Stomach (tissue), 9 donors: ENCODE measurements around the gene COL6A5. TPM values are rescaled to one million over a fixed set of nuclear protein-coding genes. Genes with fewer than 3 reads are reported as not detected.
"Not testable (repeated sequence)": the region's sequence is repeated elsewhere in the genome, so short reads cannot be mapped to it uniquely, and the experiment has no call there.

ENCODE experiments used
- DNase-seq, 2 donors: peaks; one replicate each; pipeline versions ENCODE4 v3.0.0 to v3.0.0-alpha.2; 2013 to 2019
- H3K27ac ChIP-seq, 5 donors: fragments of 200-600 bp in 4 of 5; sonication (generic) in 4 of 5; one replicate each; pipeline ENCODE4 v1.5.1; 2013 to 2019; ENCODE audit warnings: mild to moderate bottlenecking in 1 of 5, moderate library complexity in 1 of 5
- H3K27me3 ChIP-seq, 3 donors: fragments of 200-600 bp; sonication (generic); one replicate each; pipeline ENCODE4 v1.5.1; 2017 to 2019; ENCODE audit warnings: mixed run types in 1 of 3
- H3K36me3 ChIP-seq, 4 donors: fragments of 200-600 bp; sonication (generic); 1 replicate in 3 of 4; 2 replicates in 1 of 4; pipeline ENCODE4 v1.5.1; 2016 to 2019
- H3K4me1 ChIP-seq, 4 donors: fragments of 200-600 bp; sonication (generic); one replicate each; pipeline ENCODE4 v1.5.1; 2016 to 2019
- H3K4me3 ChIP-seq, 4 donors: fragments of 200-600 bp; sonication (generic) in 3 of 4; one replicate each; pipeline ENCODE4 v1.5.1; 2016 to 2019; ENCODE audit warnings: mild to moderate bottlenecking in 1 of 4
- H3K9me3 ChIP-seq, 4 donors: fragments of 200-600 bp; sonication (generic); one replicate each; pipeline ENCODE4 v1.5.1; 2016 to 2019
- CTCF ChIP-seq, 7 experiments: fragments of 450-650 bp in 4 of 7; fragments of 200-600 bp in 3 of 7; sonication (generic) in 3 of 7; IDR thresholded peaks; one replicate each; pipeline ENCODE4 v1.5.1; 2016 to 2019; ENCODE audit warnings: antibody characterized with exemption in 7 of 7, control low read depth in 2 of 7, mild to moderate bottlenecking in 1 of 7
- EP300 ChIP-seq: sonication (generic); formaldehyde crosslinking; IDR thresholded peaks from one replicate; pipeline ENCODE4 v1.6.1; 2017; ENCODE audit warnings: antibody characterized with exemption
- POLR2A ChIP-seq, 4 donors: fragments of 450-650 bp; IDR thresholded peaks; one replicate each; pipeline ENCODE4 v1.6.1; 2016; ENCODE audit warnings: antibody characterized with exemption in 4 of 4, control low read depth in 2 of 4, mild to moderate bottlenecking in 1 of 4, moderate library complexity in 1 of 4
- POLR2AphosphoS5 ChIP-seq, 3 donors: sonication (generic); formaldehyde crosslinking; IDR thresholded peaks; one replicate each; pipeline ENCODE4 v1.6.1; 2016; ENCODE audit warnings: antibody characterized with exemption in 3 of 3
- WGBS, 5 donors: extraction: QIAGEN DNeasy Blood & Tissue Kit in 3 of 5; methylation state at CpG; one replicate each; pipeline versions ENCODE4 v1.1.5 to v1.1.7; 2013 to 2018; 5-methylcytosine and 5-hydroxymethylcytosine counted together
- intact Hi-C: fragments of 100-400 bp; cut with DNase I; formaldehyde crosslinking; loops from one replicate; pipeline ENCODE4 v1.15.1; 2023; ENCODE audit warnings: low total_unique reads
- polyA plus RNA-seq, 3 donors: library from polyadenylated mRNA; stranded (reverse); fragments of 200-250 nt; gene quantifications; one replicate each; pipeline ENCODE4 v1.2.3, GENCODE V29; 2013
- total RNA-seq, 5 donors: library from RNA; depleted of rRNA; stranded (reverse); fragments of >200 nt; gene quantifications; one replicate each; pipeline versions ENCODE4 v1.1.0 to v1.2.3, GENCODE V29; 2014 to 2016
- donor health status: healthy with polysubstance abuse.
- donor health status: Bipolar disorder and iron deficiency.
- donor health status: healthy.

COL6A5 gene
- total and polyA plus RNA-seq, 8 donors: 0.05 to 3.3 (median 0.59) TPM; not detected in 2

GRCh38 chr3:130429713-130430023, 84.2 kb downstream of the COL6A5 start:
- H3K9me3 ChIP-seq: no peaks in the 10 kb centered on the region
- no peak overlapping the region for H3K27ac ChIP-seq
- 28 to 55% (median 43%) methylated on average over 2 of the region's 2 CpGs for whole genome bisulfite sequencing, 5 donors
- intact Hi-C loops: no loop called here
- no peaks in the 10 kb centered on the region for H3K27me3 ChIP-seq
- no peaks in the 10 kb centered on the region for H3K4me1 ChIP-seq
- no peaks in the 10 kb centered on the region for H3K36me3 ChIP-seq
- TF ChIP-seq EP300 (no peak), CTCF (IDR thresholded peaks at IDR 0.05) (no peak), POLR2AphosphoS5 (IDR thresholded peaks at IDR 0.05) (no peak), POLR2A (IDR thresholded peaks at IDR 0.05) (no peak)
- no peak overlapping the region for H3K4me3 ChIP-seq
- DNase-seq: no peak

GRCh38 chr3:130430266-130430665, 84.8 kb downstream of the COL6A5 start:
- no peak overlapping the region for H3K4me3 ChIP-seq
- no peaks in the 10 kb centered on the region for H3K4me1 ChIP-seq
- intact Hi-C loops: no loop called here
- TF ChIP-seq CTCF (IDR thresholded peaks at IDR 0.05) (no peak), EP300 (no peak)
- H3K9me3 ChIP-seq: no peaks in the 10 kb centered on the region
- H3K27ac ChIP-seq: no peak overlapping the region
- no peaks in the 10 kb centered on the region for H3K27me3 ChIP-seq
- H3K36me3 ChIP-seq: no peaks in the 10 kb centered on the region
- peak in 1 of 2 donors; percentile 13 for DNase-seq

GRCh38 chr3:130432086-130432485, 86.6 kb downstream of the COL6A5 start:
- 76 to 94% (median 86%) methylated on average over 10 of the region's 10 CpGs for WGBS, 5 donors
- H3K4me3 ChIP-seq, intact Hi-C loops, H3K36me3 ChIP-seq, DNase-seq, H3K27me3 ChIP-seq, H3K27ac ChIP-seq, H3K4me1 ChIP-seq, H3K9me3 ChIP-seq: not testable (repeated sequence)

- H3K27ac ChIP-seq: no peak overlapping the region
- H3K9me3 ChIP-seq: no peaks in the 10 kb centered on the region
- intact Hi-C loops: no loop called here
- H3K4me3 ChIP-seq: no peak overlapping the region
- no peaks in the 10 kb centered on the region for H3K27me3 ChIP-seq
- TF ChIP-seq POLR2A (IDR thresholded peaks at IDR 0.05) (no peak), POLR2AphosphoS5 (IDR thresholded peaks at IDR 0.05) (no peak), EP300 (no peak), CTCF (IDR thresholded peaks at IDR 0.05) (no peak)
- WGBS, 5 donors: 50 to 89% (median 81%) methylated on average over 1 of the region's 1 CpG
- H3K36me3 ChIP-seq: no peaks in the 10 kb centered on the region
- DNase-seq: no peak
- H3K4me1 ChIP-seq: no peaks in the 10 kb centered on the region
Observed at GRCh38 chr3:130433306-130433705, 87.8 kb downstream of the COL6A5 start.

- Histone ChIP-seq H3K9me3 (no peaks in the 10 kb centered on the region), H3K4me3 (no peak overlapping the region), H3K27ac (no peak overlapping the region), H3K36me3 (no peaks in the 10 kb centered on the region), H3K4me1 (no peaks in the 10 kb centered on the region), H3K27me3 (no peaks in the 10 kb centered on the region)
- DNase-seq: no peak
- intact Hi-C loops: no loop called here
- WGBS, 5 donors: 5 to 37% (median 21%) methylated on average over 1 of the region's 1 CpG
- TF ChIP-seq POLR2AphosphoS5 (IDR thresholded peaks at IDR 0.05) (no peak), EP300 (no peak)
Observed at GRCh38 chr3:130442284-130442683, 96.8 kb downstream of the COL6A5 start.

GRCh38 chr3:130446840-130447239, 101.4 kb downstream of the COL6A5 start:
- WGBS, 5 donors: 65 to 86% (median 79%) methylated on average over 6 of the region's 6 CpGs
- intact Hi-C loops, H3K9me3 ChIP-seq, H3K36me3 ChIP-seq, H3K27ac ChIP-seq, H3K4me1 ChIP-seq, H3K27me3 ChIP-seq, H3K4me3 ChIP-seq, DNase-seq: not testable (repeated sequence)

- WGBS, 5 donors: 46 to 59% (median 50%) methylated on average over 8 of the region's 8 CpGs
- H3K4me3 ChIP-seq, H3K27me3 ChIP-seq, H3K9me3 ChIP-seq, H3K36me3 ChIP-seq, intact Hi-C loops, DNase-seq, H3K27ac ChIP-seq, H3K4me1 ChIP-seq: not testable (repeated sequence)
Observed at GRCh38 chr3:130448155-130448554, 102.7 kb downstream of the COL6A5 start.
